Measurements from ENCODE around the gene NUDT11. TPM values are rescaled to one million over a fixed set of nuclear protein-coding genes. Genes with fewer than 3 reads are reported as not detected.
"Not testable (repeated sequence)": the region's sequence is repeated elsewhere in the genome, so short reads cannot be mapped to it uniquely, and the experiment has no call there.

NUDT11 gene
- polyA plus RNA-seq (ENCODE audit: insufficient read length): 3.8 TPM

GRCh38 chrX:51496501-51497291, at the start of gene NUDT11:
Gene NUDT11, minus strand, starts transcription at chrX:51496592. Its CDS starts 148 bp downstream, at chrX:51496444.
- no peak for DNase-seq (ENCODE audit: low read depth)

- DNase-seq (ENCODE audit: low read depth): no peak
Measured at GRCh38 chrX:51520393-51520792, 24.0 kb upstream of the NUDT11 start.

- not testable (repeated sequence) for DNase-seq (ENCODE audit: low read depth)
Measured at GRCh38 chrX:51519131-51519530, 22.7 kb upstream of the NUDT11 start.

- DNase-seq (ENCODE audit: low read depth): no peak
Measured at GRCh38 chrX:51507551-51507950, 11.2 kb upstream of the NUDT11 start.

- not testable (repeated sequence) for DNase-seq (ENCODE audit: low read depth)
Measured at GRCh38 chrX:51495701-51496488, 497 bp downstream of the NUDT11 start.

GRCh38 chrX:51494409-51494808, 2.0 kb downstream of the NUDT11 start:
- no peak for DNase-seq (ENCODE audit: low read depth)

GRCh38 chrX:51487960-51488267, 8.5 kb downstream of the NUDT11 start:
- DNase-seq (ENCODE audit: low read depth): no peak

- DNase-seq (ENCODE audit: low read depth): no peak
Measured at GRCh38 chrX:51484616-51485015, 11.8 kb downstream of the NUDT11 start.

- DNase-seq (ENCODE audit: low read depth): not testable (repeated sequence)
Measured at GRCh38 chrX:51482411-51482810, 14.0 kb downstream of the NUDT11 start.

- no peak for DNase-seq (ENCODE audit: low read depth)
Measured at GRCh38 chrX:51476930-51477329, 19.5 kb downstream of the NUDT11 start.

- no peak for DNase-seq (ENCODE audit: low read depth)
Measured at GRCh38 chrX:51463322-51463721, 33.1 kb downstream of the NUDT11 start.

GRCh38 chrX:51461053-51462044, 35.0 kb downstream of the NUDT11 start:
- DNase-seq (ENCODE audit: low read depth): peak; percentile 13

- DNase-seq (ENCODE audit: low read depth): no peak
Measured at GRCh38 chrX:51459125-51459524, 37.3 kb downstream of the NUDT11 start.

- no peak for DNase-seq (ENCODE audit: low read depth)
Measured at GRCh38 chrX:51456814-51457213, 39.6 kb downstream of the NUDT11 start.

- no peak for DNase-seq (ENCODE audit: low read depth)
Measured at GRCh38 chrX:51456246-51456645, 40.1 kb downstream of the NUDT11 start.

- DNase-seq (ENCODE audit: low read depth): no peak
Measured at GRCh38 chrX:51440365-51440764, 56.0 kb downstream of the NUDT11 start.

Other genes with a start within 250 kb of the NUDT11 start
- gene NUDT10, start 163.8 kb downstream of the NUDT11 start, polyA plus RNA-seq (ENCODE audit: insufficient read length): 0.87 TPM
- gene CENPVL3, start 122.3 kb upstream of the NUDT11 start, polyA plus RNA-seq (ENCODE audit: insufficient read length): not detected
- not detected for gene CENPVL2, start 186.2 kb upstream of the NUDT11 start, polyA plus RNA-seq (ENCODE audit: insufficient read length)
- gene CENPVL1, start 213.9 kb upstream of the NUDT11 start, polyA plus RNA-seq (ENCODE audit: insufficient read length): not detected
- 8.0 TPM for gene GSPT2, start 246.8 kb upstream of the NUDT11 start, polyA plus RNA-seq (ENCODE audit: insufficient read length)

Measured in forelimb muscle (tissue), 1 donor.